NOMO-1 treated with DMSO at 0.1 percent for 48 hours (cell line): ENCODE data around the gene RRAGD.
A peak's percentile ranks its signal among the peaks of the same experiment; 100 is the strongest.

Experiments
- DNase-seq: peaks from one replicate; lab custom pipeline; 2025; ENCODE audit not compliant: unreplicated experiment; lab: John Stamatoyannopoulos, UW

The RRAGD gene

GRCh38 chr6:89350281-89350966, 61.6 kb downstream of the RRAGD start:
- peak; percentile 95 for DNase-seq

DNA sequence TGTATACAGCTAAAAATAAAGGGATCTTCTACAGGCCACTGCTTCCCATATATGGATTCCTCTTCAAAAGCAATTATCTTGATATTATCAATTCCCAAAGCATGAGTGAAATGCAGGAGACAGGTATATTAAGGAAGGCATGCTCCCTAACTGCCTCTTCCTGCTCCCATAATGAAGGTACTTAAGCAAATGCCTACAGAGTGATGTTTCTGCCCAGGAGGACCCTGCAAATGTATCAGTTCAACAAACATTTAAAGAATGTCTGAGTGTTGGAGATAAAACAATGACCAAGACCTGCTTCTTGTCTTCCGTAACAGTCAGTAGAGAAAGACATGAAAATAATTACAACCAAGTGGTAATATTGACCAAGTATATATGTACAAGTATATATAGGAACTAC, 63.7 kb downstream of the RRAGD start:
- no peak for DNase-seq

GRCh38 chr6:89347825-89348224, 64.2 kb downstream of the RRAGD start:
- DNase-seq = no peak

GRCh38 chr6:89346433-89346832, 65.6 kb downstream of the RRAGD start:
- no peak for DNase-seq

DNA sequence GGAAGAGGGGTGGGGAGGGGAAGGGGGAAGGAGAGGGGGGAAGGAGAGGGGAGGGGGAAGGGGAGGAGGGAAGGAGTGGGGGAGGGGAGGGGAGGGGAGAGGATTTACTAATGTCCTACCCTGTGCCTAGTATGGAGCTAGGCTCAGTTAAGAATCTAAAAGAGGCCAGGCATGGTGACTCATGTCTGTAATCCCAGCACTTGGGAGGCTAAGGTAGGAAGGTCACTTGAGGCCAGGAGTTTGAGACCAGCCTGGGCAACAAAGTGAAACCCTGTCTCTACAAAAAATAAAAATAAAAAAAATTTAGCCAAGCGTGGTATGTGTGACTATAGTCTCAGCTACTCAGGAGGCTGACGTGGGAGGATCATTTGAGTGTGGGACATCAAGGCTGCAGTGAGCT, 72.5 kb downstream of the RRAGD start:
- no peak for DNase-seq

DNA sequence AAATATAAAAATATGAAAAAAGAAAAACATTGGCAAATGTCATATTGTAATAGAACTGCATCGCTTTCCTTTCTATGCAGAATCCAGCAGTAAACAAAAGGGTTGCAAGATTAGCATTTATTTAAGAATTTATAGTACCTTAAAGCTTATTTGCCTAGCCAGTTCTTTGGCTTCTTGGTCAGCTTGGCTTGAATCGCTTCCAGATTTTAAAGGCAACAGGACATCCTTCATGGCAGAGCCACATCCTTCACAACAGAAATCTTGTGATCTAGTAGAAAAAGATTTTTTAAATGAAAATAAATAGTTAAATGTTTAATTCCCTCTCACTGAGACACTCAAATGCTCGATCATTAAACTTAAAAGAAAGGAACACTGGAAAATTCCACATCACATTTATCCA, 76.9 kb downstream of the RRAGD start:
- no peak for DNase-seq

DNA sequence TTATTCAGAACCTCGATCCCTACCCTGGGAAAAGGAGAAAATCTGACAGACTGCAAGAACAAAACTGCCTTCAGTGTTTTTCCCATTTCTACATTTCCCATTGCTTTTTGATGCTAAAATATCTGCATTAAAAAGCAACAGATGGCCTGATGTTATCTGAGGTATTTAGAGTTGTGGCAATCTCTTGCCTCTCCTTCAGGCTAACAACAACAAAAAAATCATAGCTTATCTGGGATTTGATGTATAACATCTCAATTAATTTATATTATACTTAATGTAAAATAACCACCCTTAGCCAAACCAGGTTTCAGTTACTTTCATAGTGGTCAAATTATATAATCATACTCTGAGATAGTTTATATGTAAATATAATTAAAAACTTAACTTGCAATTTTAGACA, 81.2 kb downstream of the RRAGD start:
- no peak for DNase-seq

DNA sequence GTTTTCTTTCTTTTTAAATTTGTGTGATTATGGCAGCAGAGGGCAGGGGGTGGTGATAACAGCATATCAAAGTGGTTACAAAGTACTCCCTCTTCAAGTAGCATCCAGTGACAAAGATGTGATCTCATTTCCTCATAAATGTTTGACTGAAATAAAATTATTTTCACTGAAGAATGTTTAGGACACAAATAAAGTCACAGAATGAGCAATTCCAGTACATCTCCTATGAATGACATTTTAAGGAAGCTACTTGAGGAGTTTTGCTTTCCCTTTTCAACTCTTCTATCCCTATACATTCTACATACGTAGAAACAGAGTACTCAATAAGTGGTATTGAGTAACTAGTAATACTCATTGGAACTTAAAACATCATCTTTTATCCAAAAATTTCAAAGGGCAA, 83.1 kb downstream of the RRAGD start:
- no peak for DNase-seq

DNA sequence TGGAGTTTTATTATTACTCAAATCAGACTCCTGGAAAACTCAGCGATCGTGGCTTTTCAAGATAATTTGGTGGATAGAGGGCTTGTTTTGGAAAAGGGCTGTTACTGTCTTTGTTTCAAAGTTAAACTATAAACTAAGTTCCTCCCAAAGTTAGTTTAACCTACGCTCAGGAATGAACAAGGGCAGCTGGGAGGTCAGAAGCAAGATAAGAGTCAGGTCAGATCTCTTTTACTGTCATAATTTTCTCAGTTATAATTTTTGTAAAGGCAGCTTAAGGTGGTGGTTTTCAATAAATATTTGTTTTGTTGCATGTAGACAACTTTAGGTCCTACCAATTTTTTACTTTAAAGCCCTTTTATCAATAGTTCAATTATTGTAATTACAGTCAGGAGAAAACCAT, 87.8 kb downstream of the RRAGD start:
- no peak for DNase-seq

- peak; percentile 76 for DNase-seq
Measured at GRCh38 chr6:89323511-89323971, 88.5 kb downstream of the RRAGD start.

DNA sequence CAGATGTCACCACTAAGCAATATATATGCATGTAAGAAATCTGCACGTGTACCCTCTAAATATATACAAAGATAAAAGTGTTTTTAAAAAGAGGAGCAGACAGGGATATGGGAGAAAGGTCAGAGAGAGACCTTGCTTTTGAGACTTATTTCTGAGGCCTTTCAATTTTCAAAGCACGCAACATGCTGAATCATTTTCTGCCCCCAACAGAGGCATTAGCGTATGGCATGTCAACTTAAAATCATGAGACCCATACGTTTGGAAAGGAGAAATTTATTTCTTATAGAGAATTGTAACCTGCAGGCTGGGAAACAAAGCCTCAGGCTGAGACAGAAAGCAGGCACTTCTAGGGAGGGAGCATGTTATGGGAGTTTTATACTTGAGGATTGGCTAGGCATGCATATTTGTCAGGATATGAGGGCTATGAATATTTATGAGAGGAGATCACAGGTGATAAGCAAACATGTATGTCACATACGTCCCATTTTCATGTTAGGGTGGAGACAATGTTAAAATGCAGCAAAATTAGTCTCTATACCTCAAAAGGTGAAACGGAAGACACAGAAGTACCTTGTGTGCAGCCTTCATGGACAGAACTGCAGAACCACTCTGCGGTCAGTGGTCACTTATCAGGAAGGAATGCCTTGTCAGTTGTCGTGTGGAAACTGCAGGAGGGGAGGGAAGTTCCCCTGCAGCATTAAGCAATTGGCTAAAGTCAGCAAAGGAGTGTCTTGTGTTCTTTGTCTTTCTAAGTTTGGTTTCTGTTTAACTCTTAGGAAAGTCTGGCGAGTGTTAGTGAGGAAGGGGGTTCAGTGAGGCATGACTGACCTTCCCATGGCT, 90.7 kb downstream of the RRAGD start:
- DNase-seq = peak; percentile 88

GRCh38 chr6:89320012-89320559, 92.0 kb downstream of the RRAGD start:
- no peak for DNase-seq

DNA sequence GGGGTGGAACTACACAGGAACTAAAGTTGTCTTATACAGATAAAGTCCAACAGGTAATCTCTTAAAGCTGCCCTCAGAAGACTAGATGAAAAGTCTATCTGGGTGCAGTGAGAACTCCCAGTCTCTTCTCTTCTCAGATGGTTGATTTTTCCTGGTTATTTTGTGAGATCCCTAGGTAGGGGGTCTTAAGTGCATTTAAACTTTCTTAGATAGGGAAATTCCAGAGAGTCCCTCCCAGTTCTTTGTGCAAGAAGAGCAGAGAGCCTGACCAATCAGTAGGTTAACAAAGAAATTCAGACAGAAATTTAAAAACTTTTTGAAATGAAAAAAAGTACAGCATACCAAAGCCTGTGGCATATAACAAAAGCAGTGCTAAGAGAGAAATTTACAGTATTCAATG, 95.0 kb downstream of the RRAGD start:
- DNase-seq = no peak

- DNase-seq = no peak
Measured at GRCh38 chr6:89315249-89315885, 96.7 kb downstream of the RRAGD start, which contains the start of gene GABRR2. GABRR2 (minus strand) TSS chr6:89315299; CDS start chr6:89315165, 134 bp downstream.

GRCh38 chr6:89314692-89315091, 97.4 kb downstream of the RRAGD start:
- no peak for DNase-seq
